Transverse colon (tissue), 4 donors: ENCODE measurements around the gene KPNB1.

Experiments used
- CTCF ChIP-seq, 5 experiments: fragments of 200-600 bp in 3 of 5; fragments of 450-650 bp in 2 of 5; sonication (generic) in 3 of 5; IDR thresholded peaks; 1 replicate in 2 of 5; 2 replicates in 3 of 5; pipeline ENCODE4 v1.5.1; 2016 to 2017; ENCODE audit warnings: antibody characterized with exemption in 5 of 5, inconsistent platforms in 3 of 5, mild to moderate bottlenecking in 2 of 5, moderate library complexity in 1 of 5
- EP300 ChIP-seq: sonication (generic); formaldehyde crosslinking; IDR thresholded peaks from one replicate; pipeline ENCODE4 v1.6.1; 2017; ENCODE audit warnings: antibody characterized with exemption, low read depth
- POLR2A ChIP-seq: fragments of 450-650 bp; IDR thresholded peaks from one replicate; pipeline ENCODE4 v1.6.1; 2016; ENCODE audit warnings: antibody characterized with exemption, mild to moderate bottlenecking, moderate library complexity
- POLR2AphosphoS5 ChIP-seq, 3 donors: sonication (generic); formaldehyde crosslinking; IDR thresholded peaks; one replicate each; pipeline ENCODE4 v1.6.1; 2016; ENCODE audit warnings: antibody characterized with exemption in 3 of 3

GRCh38 chr17:47697906-47698711 is 48.4 kb downstream of the KPNB1 start:
- no peak for TF ChIP-seq CTCF (IDR thresholded peaks at IDR 0.05)
- TF ChIP-seq EP300 = no peak
- no peak for TF ChIP-seq POLR2AphosphoS5 (IDR thresholded peaks at IDR 0.05)
- no peak for TF ChIP-seq POLR2A
